EL (cell line): ENCODE results near the gene MLEC.
A peak's percentile ranks its signal among the peaks of the same experiment; 100 is the strongest.
"Not testable (repeated sequence)": the region's sequence is repeated elsewhere in the genome, so short reads cannot be mapped to it uniquely, and the experiment has no call there.

Experiments
- DNase-seq: peaks from one replicate; pipeline ENCODE4 v3.0.0-alpha.2; 2016

MLEC gene

DNA sequence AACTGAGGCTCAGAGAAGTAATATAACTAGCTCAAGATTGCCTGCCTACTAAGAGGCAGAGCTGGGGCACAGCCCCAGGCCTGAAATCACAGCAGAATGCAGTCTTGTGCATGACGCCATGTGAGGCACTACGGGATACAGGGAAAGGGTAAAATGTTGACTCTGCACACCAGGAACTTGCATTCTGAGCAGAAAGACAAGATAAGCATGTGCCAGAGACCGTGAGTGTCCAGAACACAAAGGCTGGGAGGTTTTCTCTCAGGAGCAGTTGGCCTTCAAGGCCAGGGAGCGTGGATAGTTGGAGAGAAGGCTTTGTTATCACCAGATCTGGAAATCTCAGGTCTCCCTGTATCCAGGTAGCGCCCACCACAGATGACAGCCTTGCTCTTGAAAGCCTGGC is 23.2 kb upstream of the MLEC start:
- DNase-seq = no peak

DNA sequence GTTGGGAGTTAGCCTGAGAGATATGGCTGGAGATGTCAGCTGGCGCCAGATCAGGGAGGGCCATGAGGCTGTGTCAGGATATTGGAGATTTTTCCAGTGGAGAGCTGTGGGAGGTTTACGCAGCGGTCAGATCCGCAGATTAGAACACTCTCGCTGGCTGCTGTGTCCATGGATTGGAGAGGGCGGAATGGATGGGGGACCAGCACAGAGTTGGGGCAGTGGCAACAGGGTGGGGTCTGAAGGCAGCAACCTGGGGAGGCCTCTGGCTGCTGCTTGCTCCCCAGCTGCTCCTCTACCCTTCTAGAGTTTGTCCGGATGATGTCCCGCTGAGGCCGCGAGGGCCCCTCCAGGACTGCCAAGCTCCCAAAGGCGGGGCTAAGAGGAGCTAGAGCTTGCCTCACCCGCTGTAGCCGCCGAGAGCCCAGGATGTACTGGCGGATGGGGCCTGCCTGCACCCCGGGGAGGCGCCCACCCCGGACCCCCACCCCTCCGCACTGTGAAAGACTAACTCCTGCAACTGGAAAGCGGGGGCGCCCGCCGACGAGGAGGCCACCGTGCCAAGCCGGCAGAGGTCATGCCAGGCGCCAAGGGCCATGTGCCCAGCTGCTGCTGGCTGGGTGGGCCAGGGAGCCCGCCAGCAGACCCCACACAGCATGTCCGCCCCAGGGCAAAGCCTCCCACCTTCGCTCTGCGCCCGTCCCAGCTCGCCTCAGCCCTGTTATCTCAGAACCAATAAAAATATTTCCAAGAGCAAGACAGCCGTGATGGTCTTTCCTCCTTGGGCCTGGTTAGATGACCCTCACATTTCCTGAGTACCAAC is 20.2 kb upstream of the MLEC start:
- no peak for DNase-seq

DNA sequence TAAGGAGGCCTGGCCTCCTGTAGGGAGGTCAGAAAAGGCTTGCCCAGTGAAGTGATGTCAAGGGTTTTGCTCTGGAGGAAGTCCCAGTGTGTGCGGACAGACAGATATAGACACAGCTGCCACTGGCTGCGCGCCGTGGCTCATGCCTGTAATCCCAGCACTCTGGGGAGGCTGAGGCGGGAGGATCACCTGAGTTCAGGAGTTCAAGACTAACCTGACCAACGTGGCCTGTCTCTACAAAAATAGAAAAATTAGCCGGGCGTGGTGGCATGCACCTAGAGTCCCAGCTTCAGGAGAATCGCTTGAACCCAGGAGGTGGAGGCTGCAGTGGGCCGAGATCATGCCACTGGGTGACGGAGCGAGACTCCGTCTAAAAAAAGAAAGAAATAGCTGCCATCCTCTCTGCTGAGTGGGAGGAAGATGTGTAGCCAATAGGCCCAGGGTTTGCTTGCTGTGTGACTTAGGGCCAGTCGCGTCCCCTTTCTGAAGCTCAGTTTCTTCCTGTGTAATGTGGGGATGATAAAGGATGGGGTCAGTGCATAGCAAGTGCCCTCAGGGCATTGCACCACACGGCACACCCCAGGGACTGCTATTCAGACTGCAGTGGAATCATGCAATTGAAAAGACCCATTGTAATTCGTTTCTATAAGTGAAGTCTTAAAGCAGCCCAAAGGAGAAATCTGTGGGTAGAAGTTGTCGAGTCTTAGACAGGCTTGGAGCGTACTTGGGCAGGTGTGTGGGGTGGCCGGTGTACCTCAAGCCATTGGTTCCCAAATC is 18.7 kb upstream of the MLEC start:
- DNase-seq = no peak

DNA sequence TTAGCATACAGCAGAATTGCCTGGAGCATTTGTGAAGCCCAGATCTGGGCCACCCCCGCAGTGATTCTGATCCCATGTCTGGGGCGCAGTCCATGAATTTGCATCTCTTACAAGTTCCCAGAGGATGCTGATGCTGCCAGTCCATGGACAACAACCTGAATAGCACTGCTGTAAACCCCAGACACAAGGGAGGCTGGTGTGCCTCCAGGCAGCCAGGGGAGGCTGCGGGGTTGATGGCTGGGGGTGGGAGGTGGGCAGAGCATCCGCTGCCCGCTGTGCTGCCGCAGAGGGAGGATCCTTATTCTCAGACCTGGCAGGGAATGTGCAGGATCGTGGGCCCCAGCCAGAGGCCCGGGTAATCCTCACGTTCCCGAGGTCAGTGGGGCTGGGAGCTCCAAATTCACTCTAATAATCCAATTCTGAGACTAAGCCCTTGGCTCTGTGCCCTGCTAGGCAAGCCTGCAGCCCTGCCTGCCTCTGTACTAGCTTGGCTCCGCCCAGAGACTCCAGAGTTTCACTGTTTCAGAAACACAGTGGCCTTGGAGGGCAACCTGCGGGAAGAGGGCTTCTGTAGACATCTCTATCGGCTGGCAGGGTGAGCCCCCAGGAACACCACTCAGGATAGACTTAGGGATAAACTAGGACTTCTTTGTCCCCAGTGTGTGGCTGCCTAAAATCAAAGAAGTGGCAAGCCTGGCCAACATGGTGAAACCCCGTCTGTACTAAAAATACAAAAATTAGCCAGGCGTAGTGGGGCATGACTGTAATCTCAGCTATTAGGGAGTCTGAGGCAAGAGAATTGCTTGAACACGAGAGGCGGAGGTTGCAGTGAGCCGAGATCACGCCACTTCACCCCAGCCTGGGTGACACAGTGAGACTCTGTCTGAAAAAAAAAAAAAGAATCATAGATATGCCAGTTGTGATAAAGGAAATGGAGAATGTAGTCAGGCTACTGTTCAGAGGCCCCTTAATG is 17.8 kb upstream of the MLEC start:
- peak; percentile 21 for DNase-seq

DNA sequence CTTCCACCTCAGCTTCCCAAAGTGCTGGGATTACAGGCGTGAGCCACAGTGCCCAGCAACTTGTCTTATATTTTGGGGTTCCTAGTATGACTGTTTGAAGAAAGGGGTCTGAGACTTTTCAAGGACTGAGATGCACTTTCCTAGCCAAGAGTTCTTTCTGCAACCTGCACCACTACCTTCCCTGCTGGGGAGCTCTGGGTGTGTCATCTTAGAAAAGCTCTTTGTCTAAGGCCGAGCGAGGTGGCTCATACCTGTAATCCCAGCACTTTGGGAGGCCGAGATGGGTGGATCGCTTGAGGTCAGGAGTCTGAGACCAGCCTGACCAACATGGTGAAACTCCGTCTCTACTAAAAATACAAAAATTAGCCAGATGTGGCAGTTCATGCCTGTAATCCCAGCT is 16.7 kb upstream of the MLEC start:
- not testable (repeated sequence) for DNase-seq

DNA sequence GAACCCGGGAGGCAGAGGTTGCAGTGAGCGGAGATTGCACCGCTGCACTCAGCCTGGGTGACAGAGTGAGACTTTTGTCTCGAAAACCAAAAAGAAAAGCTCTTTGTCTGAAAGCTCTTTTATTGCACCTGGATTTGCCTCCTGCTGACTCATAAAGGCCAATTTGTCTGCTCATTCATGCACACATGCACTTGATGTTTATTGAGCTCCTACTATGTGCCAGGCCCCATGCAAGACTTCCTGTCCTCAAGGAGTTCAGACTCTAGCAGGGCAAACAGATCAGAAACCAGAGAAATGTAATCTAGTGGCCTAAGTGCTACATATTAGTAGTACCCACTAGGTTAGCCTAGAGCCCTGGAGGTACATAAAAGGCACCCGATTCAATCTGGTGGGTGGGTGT is 16.3 kb upstream of the MLEC start:
- DNase-seq = no peak

DNA sequence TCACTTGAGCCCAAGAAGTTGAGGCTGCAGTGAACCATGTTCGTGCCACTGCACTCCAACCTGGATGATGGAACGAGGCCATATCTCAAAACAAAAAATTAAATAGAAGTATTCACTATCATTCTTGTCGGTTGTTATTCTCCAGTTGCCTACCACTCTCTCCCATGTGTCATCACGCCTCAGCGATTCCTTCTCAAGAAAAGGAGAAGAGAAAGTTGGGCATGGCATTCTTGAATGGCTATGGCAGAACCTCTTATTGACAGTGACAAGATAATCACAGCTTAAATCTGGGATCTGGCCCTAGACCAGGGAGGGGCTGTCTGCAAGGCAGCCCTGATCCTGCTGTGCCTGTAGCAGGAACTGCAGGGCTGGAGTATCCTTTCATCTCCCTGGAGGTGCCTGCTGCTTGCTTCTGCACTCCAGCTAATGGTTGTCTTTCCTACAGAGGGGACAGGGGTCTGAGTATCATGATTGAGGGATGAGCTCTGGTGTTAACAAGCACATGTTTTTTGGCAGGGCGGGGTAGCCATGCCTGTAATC is 12.8 kb upstream of the MLEC start:
- no peak for DNase-seq

DNA sequence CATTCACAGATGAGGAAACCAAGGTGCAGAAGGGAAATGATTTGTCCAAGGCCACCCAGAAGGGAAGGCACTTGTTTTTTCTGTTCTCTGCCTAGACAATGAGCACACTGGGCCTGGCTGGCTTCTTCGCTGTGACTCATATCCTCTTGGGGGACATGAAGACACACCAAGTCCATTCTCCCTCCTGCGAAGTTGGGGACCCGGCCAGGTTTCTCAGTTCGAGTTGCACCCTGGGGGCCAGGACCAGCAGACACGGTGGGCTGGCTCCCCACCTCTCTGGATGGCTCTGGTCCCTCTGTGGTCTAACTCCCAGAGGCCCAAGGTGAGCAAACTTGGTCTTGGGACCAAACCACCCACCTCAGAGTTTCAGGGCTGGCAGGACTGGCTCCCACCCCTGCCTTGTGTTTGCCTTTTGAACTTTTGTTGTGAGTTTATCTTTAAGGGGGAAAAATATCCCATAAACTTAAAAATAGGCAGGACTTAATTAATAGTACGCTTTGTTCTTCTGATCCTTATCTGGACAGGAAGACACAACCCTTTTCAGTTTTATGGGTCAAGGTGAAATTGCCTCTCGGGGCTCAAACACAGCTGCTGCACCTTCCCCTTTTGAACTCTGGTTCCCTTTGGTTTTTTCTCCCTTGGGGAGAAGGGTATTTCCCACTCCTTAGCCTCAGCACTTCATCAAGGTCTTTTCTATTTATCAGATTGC is 9.0 kb upstream of the MLEC start:
- peak; percentile 57 for DNase-seq

DNA sequence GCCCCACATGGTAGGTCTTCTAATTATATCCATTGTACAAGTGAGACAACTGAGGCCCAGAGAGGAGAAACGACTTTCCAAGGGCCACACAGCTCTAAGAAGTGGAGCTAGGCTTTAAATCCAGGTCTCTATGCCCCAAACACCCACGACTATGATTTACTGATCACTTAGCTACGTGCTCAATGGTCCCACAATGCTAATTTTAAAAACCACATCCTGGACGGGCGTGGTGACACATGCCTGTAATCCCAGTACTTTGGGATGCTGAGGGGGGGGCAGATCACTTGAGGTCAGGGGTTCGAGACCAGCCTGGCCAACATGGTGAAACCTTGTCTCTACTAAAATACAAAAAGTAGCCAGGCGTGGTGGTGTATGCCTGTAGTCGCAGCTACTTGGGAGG is 8.4 kb upstream of the MLEC start:
- DNase-seq = peak; percentile 23

DNA sequence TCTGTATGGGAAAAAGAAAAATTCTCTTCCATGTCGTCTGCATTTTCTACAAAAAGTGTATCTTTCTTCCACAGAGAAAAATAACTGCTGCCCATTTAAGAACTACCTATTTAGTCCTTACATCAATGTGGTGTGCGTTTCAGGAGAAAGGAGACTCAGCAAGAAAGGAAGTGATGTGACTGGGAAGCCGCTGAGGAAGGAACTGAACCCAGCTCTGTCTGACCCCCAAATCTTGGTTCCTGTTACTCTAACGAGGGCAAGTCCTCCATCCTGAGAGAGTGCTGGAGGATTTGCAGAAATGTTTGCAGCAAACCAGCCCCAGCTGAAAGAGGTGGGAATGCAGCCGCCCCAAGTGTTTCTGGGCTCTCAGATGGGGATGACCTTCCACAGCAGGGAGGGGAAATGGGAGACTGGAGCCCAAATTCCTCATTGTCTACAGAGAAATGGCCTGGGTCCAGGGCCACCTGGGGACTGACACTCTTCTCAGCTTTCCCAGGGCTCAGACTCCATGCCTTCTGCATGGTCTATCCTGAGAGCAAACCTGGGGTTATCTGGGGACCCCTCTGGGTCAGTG is 6.7 kb upstream of the MLEC start:
- DNase-seq = no peak

DNA sequence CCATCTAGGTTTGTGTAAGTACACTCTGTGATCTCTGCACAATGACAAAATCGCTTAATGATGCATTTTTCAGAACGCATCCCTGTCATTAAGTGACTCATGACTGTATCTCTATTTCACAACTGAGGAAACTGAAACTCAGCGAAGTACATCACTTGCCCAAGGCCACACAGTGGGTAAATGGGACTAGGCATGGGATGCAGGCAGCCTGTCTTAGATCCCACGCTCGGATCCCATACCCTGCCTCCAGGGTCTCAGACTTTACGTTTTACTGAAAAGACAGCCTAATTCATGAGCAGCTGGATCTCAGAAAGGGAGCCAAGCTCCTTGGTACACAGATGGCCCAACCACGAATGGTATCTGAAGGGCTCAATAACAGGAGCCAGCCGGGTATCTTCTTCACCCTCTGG is 2.4 kb upstream of the MLEC start:
- peak; percentile 64 for DNase-seq

DNA sequence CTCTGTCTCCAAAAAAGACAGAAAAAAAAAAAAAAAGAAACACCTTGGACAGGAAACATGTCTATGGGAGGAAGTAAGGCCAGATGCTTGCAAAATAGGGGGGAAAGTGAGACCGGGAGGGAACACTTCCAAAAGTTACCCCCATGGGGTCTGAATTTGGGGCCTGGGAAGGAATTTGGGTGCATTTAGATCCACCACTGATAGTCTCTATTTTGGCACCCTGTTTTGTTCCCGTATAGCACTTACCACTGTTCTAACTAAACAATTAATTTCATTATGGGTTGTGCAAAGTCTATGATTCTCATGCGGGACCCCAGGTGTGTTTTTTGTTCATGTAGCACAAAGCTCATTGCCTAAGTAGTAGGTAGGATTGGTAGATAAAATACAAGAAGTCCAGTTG is 1.4 kb upstream of the MLEC start:
- DNase-seq = no peak

DNA sequence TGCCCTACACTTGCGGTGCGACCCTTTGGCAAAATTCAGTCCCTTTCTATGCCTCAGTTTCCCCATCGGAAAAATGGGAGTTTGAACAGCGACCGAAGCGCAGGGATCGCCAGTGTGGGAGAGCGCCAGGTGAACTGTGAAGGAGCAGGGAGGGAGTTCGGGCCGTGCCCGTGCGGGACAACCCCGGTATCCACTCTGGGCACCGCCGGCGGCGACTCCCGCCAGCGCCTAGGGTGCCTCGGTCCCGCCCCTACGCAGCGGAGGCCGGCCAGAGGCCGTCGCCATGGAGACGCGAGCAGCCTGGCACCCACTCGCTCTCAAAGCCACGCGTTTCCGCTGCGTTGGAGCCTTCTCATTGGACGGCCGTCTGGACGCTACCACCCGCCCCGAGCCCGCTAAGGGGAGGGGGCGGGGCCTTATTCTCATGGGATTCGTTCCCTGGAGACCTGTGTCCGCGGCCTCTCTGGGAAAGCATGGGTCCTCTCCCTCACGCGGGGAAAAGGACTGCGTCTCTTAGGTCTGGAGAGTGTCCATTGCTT is 729 bp upstream of the MLEC start:
- DNase-seq = peak; percentile 98

DNA sequence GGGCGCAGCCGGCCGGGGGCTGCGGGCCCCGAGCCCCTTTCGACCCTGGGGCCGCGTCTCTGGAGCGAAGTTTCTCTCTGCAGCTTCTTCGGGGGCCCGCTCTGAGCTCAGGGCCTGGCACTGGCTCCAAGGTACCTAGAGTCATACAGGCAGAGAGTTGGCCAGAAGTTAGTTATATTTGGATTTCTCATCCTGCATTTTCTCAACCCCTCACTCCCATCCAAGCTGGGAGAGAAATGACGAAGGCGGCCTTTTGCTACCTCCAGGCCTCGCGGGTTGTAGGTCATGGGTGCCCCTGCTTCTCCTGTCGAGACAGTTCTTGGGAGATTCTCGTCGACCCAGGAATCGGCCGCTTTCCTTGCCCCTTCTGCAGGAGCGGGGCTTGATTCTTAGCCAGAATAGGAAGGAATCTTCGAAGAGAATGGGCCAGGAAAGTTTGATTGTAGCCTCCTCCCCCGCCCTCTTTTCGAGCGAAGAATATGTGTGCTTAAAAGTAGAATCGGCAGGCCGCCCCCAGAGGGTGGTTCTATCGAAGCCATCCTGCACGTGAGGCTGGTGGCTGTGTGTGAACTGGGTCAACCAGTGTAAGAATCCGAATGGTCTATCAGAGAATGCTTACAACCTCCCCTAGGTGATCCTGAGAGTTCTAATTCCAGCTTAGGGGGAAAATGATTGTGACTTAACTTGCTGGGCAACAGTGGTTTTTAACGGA is 785 bp downstream of the MLEC start:
- DNase-seq = peak; percentile 34

DNA sequence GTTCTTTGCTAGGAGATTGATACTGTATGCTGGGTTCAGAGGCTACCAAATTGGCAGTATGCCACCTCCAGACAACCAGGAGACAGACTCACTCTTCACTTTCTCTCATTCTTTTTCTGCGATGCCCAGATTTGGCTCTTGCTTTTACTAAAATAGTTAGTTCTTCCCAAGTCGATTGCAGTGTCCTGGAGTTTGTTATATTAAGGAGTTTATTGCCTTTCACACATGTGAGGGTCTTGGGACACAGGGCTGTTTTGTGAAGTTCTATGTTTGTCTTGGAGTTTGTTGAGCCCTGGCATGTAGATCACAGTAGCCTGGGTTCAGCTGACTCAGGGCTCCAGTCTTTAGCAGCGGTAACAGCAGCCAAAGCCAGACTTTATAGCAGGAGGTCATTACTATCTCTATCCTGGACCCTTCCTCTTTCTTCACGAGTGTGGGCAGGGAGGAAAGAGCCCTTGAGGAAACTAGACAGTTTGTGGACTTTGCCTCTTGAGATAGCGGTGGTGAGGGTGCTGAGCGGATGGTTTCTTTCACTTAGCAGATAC is 1.6 kb downstream of the MLEC start:
- peak; percentile 51 for DNase-seq

DNA sequence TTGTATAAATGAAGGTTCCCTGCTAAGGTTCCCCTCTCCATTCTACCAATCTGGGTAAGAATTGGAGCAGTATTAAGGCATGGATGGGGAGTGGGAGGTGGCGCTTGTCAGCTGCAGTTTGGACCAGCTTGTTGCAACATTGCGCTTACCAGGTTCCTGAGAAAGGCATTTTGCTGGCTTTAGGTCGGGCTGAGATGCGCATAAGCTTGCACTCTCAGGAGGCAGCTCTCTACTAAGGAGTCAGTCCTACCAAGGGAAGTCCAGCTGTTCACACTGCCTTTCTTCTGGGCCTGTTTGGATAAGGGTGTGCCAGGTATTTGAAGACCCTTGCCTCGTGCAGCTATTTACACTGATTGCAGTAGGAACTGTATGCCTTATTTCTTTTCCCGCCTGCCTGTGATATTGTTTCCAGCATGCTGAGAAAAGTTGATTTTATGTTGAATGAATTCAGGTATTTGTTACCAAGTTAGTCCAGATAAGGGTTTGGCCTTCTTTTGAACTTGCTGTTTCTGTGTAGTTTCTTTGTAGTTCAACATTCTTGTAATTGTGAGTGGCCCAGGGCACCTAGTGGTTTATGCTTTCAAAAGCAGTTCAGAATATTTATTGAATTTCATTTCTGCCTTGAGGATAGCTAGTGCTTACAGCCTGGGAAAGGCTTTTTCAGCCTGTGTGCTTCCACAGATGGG is 2.6 kb downstream of the MLEC start:
- no peak for DNase-seq

DNA sequence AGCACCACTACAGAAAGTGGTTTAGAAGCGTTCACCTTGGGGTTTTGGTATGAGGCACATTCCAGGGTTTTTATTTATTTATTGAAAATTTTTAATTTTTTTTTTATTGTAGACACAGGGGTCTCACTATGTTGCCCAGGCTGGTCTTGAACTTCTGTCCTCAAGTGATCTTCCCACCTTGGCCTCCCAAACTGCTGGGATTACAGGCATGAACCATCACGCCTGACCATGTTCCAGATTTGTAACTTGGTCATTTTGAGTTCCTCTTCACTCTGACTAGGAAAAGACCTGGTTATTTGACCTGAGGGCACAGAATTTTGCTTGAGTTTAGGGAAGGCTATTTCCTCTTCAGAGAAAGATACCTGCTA is 3.1 kb downstream of the MLEC start:
- DNase-seq = no peak

DNA sequence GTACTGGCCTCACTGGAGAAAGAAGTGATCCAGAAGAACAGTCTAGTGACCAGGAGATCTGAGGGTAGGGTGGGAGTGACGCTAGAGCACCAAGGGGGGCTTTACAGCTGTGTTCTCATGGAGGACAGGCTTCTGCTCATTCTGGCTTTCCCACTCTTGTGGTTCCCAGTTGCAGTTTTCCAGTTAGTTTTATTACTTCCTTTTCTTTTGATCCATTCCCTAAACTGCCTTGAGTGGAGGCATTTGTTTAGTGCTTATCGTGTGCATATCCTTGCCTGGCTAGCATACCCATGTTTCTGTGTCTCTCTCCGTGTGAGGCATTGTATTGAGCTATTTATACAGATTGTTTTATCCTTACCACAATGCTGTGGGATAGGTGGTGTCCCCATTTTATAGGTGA is 4.0 kb downstream of the MLEC start:
- no peak for DNase-seq

DNA sequence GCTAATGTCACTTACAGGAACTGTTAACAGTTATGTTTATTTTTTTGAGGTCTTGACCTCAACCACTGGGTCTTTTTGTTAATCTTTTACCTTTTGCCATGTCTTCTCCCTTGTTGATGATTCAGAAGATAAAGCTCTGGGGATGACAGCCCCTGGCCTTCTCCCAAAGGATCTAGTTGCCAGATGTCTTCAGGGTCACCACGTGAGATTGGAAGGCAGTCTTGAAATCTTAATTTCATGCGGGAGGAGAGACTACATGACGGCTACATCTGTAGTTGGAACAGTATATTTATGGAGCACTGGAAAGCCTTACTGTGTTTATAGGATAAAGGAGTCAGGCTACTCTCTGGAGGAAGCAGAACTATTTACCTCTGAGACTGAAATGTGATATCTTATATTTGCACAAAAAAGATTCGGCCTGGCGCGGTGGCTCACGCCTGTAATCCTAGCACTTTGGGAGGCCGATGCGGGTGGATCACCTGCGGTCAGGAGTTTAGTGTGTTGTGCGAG is 5.6 kb downstream of the MLEC start:
- DNase-seq = peak; percentile 26

DNA sequence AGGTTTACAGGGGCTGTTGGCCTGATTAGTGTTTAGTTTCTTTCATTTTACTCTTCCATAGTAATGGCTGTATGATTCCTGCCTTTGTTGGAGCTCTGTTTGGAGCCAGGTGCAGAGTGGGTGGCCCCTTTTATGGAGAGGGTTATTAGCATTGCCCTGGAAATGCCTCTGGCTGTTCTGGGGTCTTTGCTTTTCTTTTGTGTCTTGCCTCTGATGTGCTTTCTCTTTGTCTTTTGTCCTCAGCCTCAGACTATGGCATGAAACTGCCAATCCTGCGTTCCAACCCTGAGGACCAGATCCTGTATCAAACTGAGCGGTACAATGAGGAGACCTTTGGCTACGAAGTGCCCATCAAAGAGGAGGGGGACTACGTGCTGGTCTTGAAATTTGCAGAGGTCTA is 6.9 kb downstream of the MLEC start:
- DNase-seq = no peak
